Panc1 (cell line): ENCODE data around the gene HOXD13. TPM values are rescaled to one million over a fixed set of nuclear protein-coding genes. Genes with fewer than 3 reads are reported as not detected.
A peak's percentile ranks its signal among the peaks of the same experiment; 100 is the strongest.

ENCODE experiments used
- ATAC-seq: fragments of 200-7000 bp; cut with Tn5 transposase; 2 replicates; pipeline ENCODE4 v1.9.1; 2020; ENCODE audit warnings: mild to moderate bottlenecking, moderate library complexity
- BruUV-seq: library from RNA; stranded (reverse); fragments of 400-500 nt; replicated peaks from 2 replicates; lab custom pipeline; 2021; lab: Mats Ljungman, UMichigan
- CTCF ChIA-PET: fragments of 300-600 bp; sonication (Branson Sonifier 250); formaldehyde crosslinking; loops from one replicate; lab custom pipeline; 2022; ENCODE audit warnings: antibody characterized with exemption; lab: Charles Lee
- POLR2A ChIA-PET: fragments of 300-600 bp; sonication (Branson Sonifier 250); formaldehyde crosslinking; loops from one replicate; lab custom pipeline; 2022; ENCODE audit warnings: antibody characterized with exemption; lab: Charles Lee
- DNase-seq: peaks from one replicate; pipeline ENCODE4 v3.0.0-alpha.2; 2010; ENCODE audit warnings: low read depth, low spot score
- H3K27ac ChIP-seq: 2 replicates; pipeline ENCODE4 v1.5.1; 2011; ENCODE audit warnings: mild to moderate bottlenecking, low read length, inconsistent platforms
- H3K27me3 ChIP-seq: fragments of 200-500 bp; sonication (Bioruptor generic); 2 replicates; pipeline ENCODE4 v1.6.0; 2014; ENCODE audit warnings: low read length, inconsistent platforms; ENCODE audit not compliant: control insufficient read depth, insufficient read depth
- H3K36me3 ChIP-seq: fragments of 200-500 bp; sonication (Bioruptor generic); 2 replicates; pipeline ENCODE4 v1.5.1; 2014; ENCODE audit warnings: inconsistent platforms, mild to moderate bottlenecking, low read length, moderate library complexity; ENCODE audit not compliant: control insufficient read depth, insufficient read depth
- H3K4me1 ChIP-seq: 2 replicates; pipeline ENCODE4 v1.5.1; 2011; ENCODE audit warnings: inconsistent platforms, mild to moderate bottlenecking, low read length, moderate library complexity; ENCODE audit not compliant: control insufficient read depth, insufficient read depth
- H3K4me3 ChIP-seq, 2 experiments: 2 replicates each; pipeline ENCODE4 v1.5.1; 2011 to 2012; ENCODE audit warnings: low read depth in 2 of 2, low read length in 2 of 2, mild to moderate bottlenecking in 2 of 2, inconsistent platforms in 1 of 2, moderate library complexity in 1 of 2
- H3K9me3 ChIP-seq: fragments of 200-500 bp; sonication (Bioruptor generic); 2 replicates; pipeline ENCODE4 v1.5.1; 2014; ENCODE audit warnings: low read depth, mild to moderate bottlenecking, inconsistent platforms, low read length, moderate library complexity; ENCODE audit not compliant: control insufficient read depth, insufficient read depth
- CTCF ChIP-seq: fragments of 450-650 bp; IDR thresholded peaks from 2 replicates; pipeline ENCODE4 v1.5.1; 2017; ENCODE audit warnings: mild to moderate bottlenecking
- POLR2AphosphoS5 ChIP-seq: IDR thresholded peaks from 2 replicates; pipeline ENCODE4 v1.6.1; 2012; ENCODE audit warnings: mild to moderate bottlenecking, low read depth, low read length, moderate library complexity
- REST ChIP-seq, 2 experiments: IDR thresholded peaks; 2 replicates each; pipeline ENCODE4 v1.6.1; 2011 to 2012; ENCODE audit warnings: low read depth in 2 of 2, control low read depth in 1 of 2, low read length in 1 of 2, mild to moderate bottlenecking in 1 of 2, moderate library complexity in 1 of 2; ENCODE audit not compliant: insufficient read depth in 1 of 2
- SIN3A ChIP-seq: IDR thresholded peaks from 2 replicates; pipeline ENCODE4 v1.6.1; 2012; ENCODE audit warnings: low read depth, mild to moderate bottlenecking, low read length, moderate library complexity, borderline replicate concordance; ENCODE audit not compliant: insufficient read depth
- TCF7L2 ChIP-seq: IDR thresholded peaks from 2 replicates; pipeline ENCODE4 v1.6.1; 2011; ENCODE audit warnings: mild to moderate bottlenecking, low read depth, low read length, inconsistent platforms
- in situ Hi-C: cut with HindIII; loops from 2 replicates; pipeline ENCODE4 v1.10.0; 2016; ENCODE audit warnings: low sequenced_read_pairs, low pct_unique_long_range_greater_than_20kb
- intact Hi-C: fragments of 100-400 bp; cut with micrococcal nuclease; formaldehyde crosslinking; loops from one replicate; pipeline ENCODE4 v1.10.0; 2022; ENCODE audit not compliant: unreplicated experiment
- total RNA-seq: library from RNA; stranded (reverse); gene quantifications from one replicate; pipeline ENCODE4 v1.2.1, GENCODE V29; 2021; ENCODE audit not compliant: unreplicated experiment

The HOXD13 gene
- total RNA-seq, 1 experiment from 2014 or later, result not detected

- ChIA-PET POLR2A (interaction anchor here (0.6 kb wide), 1 partner anchor 531 kb away, joined by 4 read pairs; no protein-coding TSS in a partner anchor), CTCF (interaction anchor here (0.7 to 0.8 kb wide), 2 partner anchors 33 to 546 kb away, joined by 3 read pairs; no protein-coding TSS in a partner anchor)
- Histone ChIP-seq H3K36me3 (no peaks in the 10 kb centered on the region), H3K4me3 (peak overlapping the region; percentile 41 to 43), H3K27ac (no peak overlapping the region), H3K4me1 (peaks cover 5% of the 10 kb centered on the region), H3K27me3 (0 out of 2 replicates have a peak, but pooled peaks cover 3% of the 10 kb centered on the region), H3K9me3 (no peaks in the 10 kb centered on the region)
- BruUV-seq, result no TSS peak
- TF ChIP-seq SIN3A (no peak), REST (IDR thresholded peaks at IDR 0.05; ENCODE audit: insufficient read depth in 1 of 2, low read depth in 2 of 2, low read length in 1 of 2) (no peak), TCF7L2 (no peak), POLR2AphosphoS5 (no peak), CTCF (no peak)
- intact Hi-C loops, result no loop called here
- in situ Hi-C loops, result no loop called here
- peak; percentile 34; the same call in 1 of the 2 replicates for ATAC-seq
- no peak for DNase-seq
These were observed 13.4 kb downstream of the HOXD13 start for GRCh38 chr2:176105730-176106580.

GRCh38 chr2:176106581-176107539, 14.3 kb downstream of the HOXD13 start, which contains the start of gene HOXD11:
Gene HOXD11, plus strand, starts transcription at chr2:176107280. Its CDS starts 76 bp downstream, at chr2:176107356.
- in situ Hi-C loops, result no loop called here

More at GRCh38 chr2:176106581-176107539, 14.3 kb downstream of the HOXD13 start, which contains the start of gene HOXD11:
- Histone ChIP-seq H3K4me1 (peaks cover 8% of the 10 kb centered on the region), H3K27ac (no peak within 1 kb of the TSS), H3K4me3 (peak within 1 kb of the TSS; percentile 41 to 43), H3K27me3 (0 out of 2 replicates have a peak, but pooled peaks cover 3% of the 10 kb centered on the region), H3K9me3 (no peaks in the 10 kb centered on the region), H3K36me3 (no peaks in the 10 kb centered on the region)
- POLR2A ChIA-PET, result interaction anchor here (0.6 to 0.8 kb wide), 2 partner anchors 103 to 530 kb away, joined by 4 to 7 read pairs; no protein-coding TSS in a partner anchor
- intact Hi-C loops, result no loop called here
- DNase-seq, result no peak
- ATAC-seq, result peak; percentile 63
- no peak for TF ChIP-seq CTCF
- CTCF ChIA-PET, result interaction anchor here (0.7 to 0.8 kb wide), 2 partner anchors 32 to 545 kb away, joined by 3 read pairs; no protein-coding TSS in a partner anchor
- no TSS peak for BruUV-seq
